GM23338 (cell line): ENCODE data around the gene KRT74. TPM values are rescaled to one million over a fixed set of nuclear protein-coding genes. Genes with fewer than 3 reads are reported as not detected.

ENCODE experiments used
- ATAC-seq: fragments of 200-7000 bp; cut with Tn5 transposase; 3 replicates; pipeline ENCODE4 v1.9.1; 2020
- DNase-seq: peaks from one replicate; pipeline ENCODE4 v3.0.0-alpha.2; 2015; ENCODE audit warnings: low spot score
- H2AFZ ChIP-seq: fragments of 200-600 bp; sonication (generic); 2 replicates; pipeline ENCODE4 v1.8.0; 2016; ENCODE audit warnings: antibody characterized with exemption, mild to moderate bottlenecking, moderate library complexity
- H3F3A ChIP-seq: fragments of 200-600 bp; sonication (generic); replicated peaks from 2 replicates; pipeline ENCODE4 v1.8.0; 2017; ENCODE audit warnings: antibody characterized with exemption, mixed run types, low read depth
- H3K27ac ChIP-seq: fragments of 200-600 bp; sonication (generic); 2 replicates; pipeline ENCODE4 v1.6.1; 2016; ENCODE audit warnings: low read depth
- H3K27me3 ChIP-seq: fragments of 200-600 bp; sonication (generic); 2 replicates; pipeline ENCODE4 v1.8.0; 2016; ENCODE audit warnings: mild to moderate bottlenecking, mixed run types, moderate library complexity; ENCODE audit not compliant: insufficient read depth
- H3K36me3 ChIP-seq: fragments of 200-600 bp; sonication (generic); 2 replicates; pipeline ENCODE4 v1.8.0; 2016; ENCODE audit warnings: mild to moderate bottlenecking; ENCODE audit not compliant: insufficient read depth
- H3K4me1 ChIP-seq: fragments of 200-600 bp; sonication (generic); 2 replicates; pipeline ENCODE4 v1.8.0; 2016; ENCODE audit warnings: mild to moderate bottlenecking, moderate library complexity; ENCODE audit not compliant: insufficient read depth
- H3K4me2 ChIP-seq: fragments of 200-600 bp; sonication (generic); 2 replicates; pipeline ENCODE4 v1.7.1; 2017; ENCODE audit warnings: mixed run types
- H3K4me3 ChIP-seq: fragments of 200-600 bp; sonication (generic); 2 replicates; pipeline ENCODE4 v1.6.1; 2016; ENCODE audit warnings: mixed run types
- H3K79me2 ChIP-seq: fragments of 200-600 bp; sonication (generic); replicated peaks from 2 replicates; pipeline ENCODE4 v1.8.0; 2017; ENCODE audit warnings: mild to moderate bottlenecking; ENCODE audit not compliant: insufficient read depth
- H3K9me2 ChIP-seq: fragments of 200-600 bp; sonication (generic); 2 replicates; pipeline ENCODE4 v1.8.0; 2017; ENCODE audit not compliant: insufficient read depth
- H4K20me1 ChIP-seq: fragments of 200-600 bp; sonication (generic); replicated peaks from 2 replicates; pipeline ENCODE4 v1.8.0; 2017; ENCODE audit warnings: mild to moderate bottlenecking; ENCODE audit not compliant: insufficient read depth
- H3K27ac Mint-ChIP-seq: 2 replicates; pipeline ENCODE4 v1.8.0; 2020; ENCODE audit warnings: inconsistent platforms, mild to moderate bottlenecking, moderate library complexity, mixed read lengths
- H3K27me3 Mint-ChIP-seq: 3 replicates; pipeline ENCODE4 v1.8.0; 2022; ENCODE audit warnings: low read depth, mild to moderate bottlenecking, moderate library complexity, mixed read lengths, inconsistent platforms; ENCODE audit not compliant: insufficient read depth, poor library complexity
- H3K36me3 Mint-ChIP-seq: 3 replicates; pipeline ENCODE4 v1.8.0; 2021; ENCODE audit warnings: low read depth, mild to moderate bottlenecking, inconsistent platforms, moderate library complexity, mixed read lengths
- H3K4me1 Mint-ChIP-seq: 3 replicates; pipeline ENCODE4 v1.8.0; 2020; ENCODE audit warnings: mild to moderate bottlenecking, inconsistent platforms, mixed read lengths
- H3K4me3 Mint-ChIP-seq: 3 replicates; pipeline ENCODE4 v1.8.0; 2021; ENCODE audit warnings: moderate library complexity, mild to moderate bottlenecking, inconsistent platforms, mixed read lengths
- H3K9me3 Mint-ChIP-seq: 3 replicates; pipeline ENCODE4 v1.8.0; 2020; ENCODE audit warnings: moderate library complexity, mild to moderate bottlenecking, inconsistent platforms, mixed read lengths
- CREB1 ChIP-seq: fragments of 250-450 bp; sonication (Bioruptor Pico); IDR thresholded peaks from 2 replicates; pipeline ENCODE4 v1.5.0; 2020; ENCODE audit warnings: low read depth, mild to moderate bottlenecking, moderate library complexity
- ETS1 ChIP-seq: IDR thresholded peaks from 2 replicates; pipeline ENCODE4 v1.6.1; 2016; ENCODE audit warnings: antibody characterized with exemption
- EZH2 ChIP-seq: fragments of 200-600 bp; sonication (generic); IDR thresholded peaks from one replicate; pipeline ENCODE4 v1.8.0; 2017; ENCODE audit warnings: antibody characterized with exemption, mild to moderate bottlenecking, low read depth; ENCODE audit not compliant: unreplicated experiment
- JUNB ChIP-seq: IDR thresholded peaks from one replicate; pipeline ENCODE4 v1.6.1; 2016; ENCODE audit warnings: antibody characterized with exemption; ENCODE audit not compliant: unreplicated experiment
- NANOG ChIP-seq: IDR thresholded peaks from 2 replicates; pipeline ENCODE4 v1.6.1; 2016; ENCODE audit warnings: antibody characterized with exemption, borderline replicate concordance
- STAT1 ChIP-seq: IDR thresholded peaks from one replicate; pipeline ENCODE4 v1.6.1; 2016; ENCODE audit warnings: antibody characterized with exemption; ENCODE audit not compliant: unreplicated experiment
- ZNF114 ChIP-seq: fragments of 250-450 bp; sonication (Bioruptor Pico); IDR thresholded peaks from 2 replicates; pipeline ENCODE4 v1.5.0; 2020; ENCODE audit warnings: mild to moderate bottlenecking, moderate library complexity
- ZNF331 ChIP-seq: fragments of 250-450 bp; sonication (Bioruptor Pico); IDR thresholded peaks from 2 replicates; pipeline ENCODE4 v1.5.0; 2020; ENCODE audit warnings: low read depth, mild to moderate bottlenecking, moderate library complexity
- ZNF462 ChIP-seq: fragments of 250-450 bp; sonication (Bioruptor Pico); IDR thresholded peaks from 2 replicates; pipeline ENCODE4 v1.5.0; 2020; ENCODE audit warnings: mild to moderate bottlenecking, moderate library complexity
- polyA plus RNA-seq: library from polyadenylated mRNA; unstranded; fragments of >200 nt; fragmentation: Nextera tagmentation; extraction: Ambion mirVana; gene quantifications from 2 replicates; pipeline ENCODE4 v1.2.1, GENCODE V29; 2016
- total RNA-seq: library from RNA; depleted of rRNA; stranded (reverse); fragments of >200 nt; shearing (Covaris generic); gene quantifications from 2 replicates; pipeline ENCODE4 v1.2.3, GENCODE V29; 2014
- TF ChIP-seq, protein P1 (sequence below), 2 experiments: fragments of 200-600 bp in 1 of 2; sonication (generic) in 1 of 2; conservative IDR thresholded peaks; 2 replicates each; pipeline versions ENCODE4 v1.5.1 to v1.6.1; 2016 to 2017; ENCODE audit warnings: antibody characterized with exemption in 2 of 2, low read depth in 2 of 2, mild to moderate bottlenecking in 2 of 2, moderate library complexity in 1 of 2

Gene KRT74
- total and polyA plus RNA-seq, 2 experiments from 2014 or later: not detected

DNA sequence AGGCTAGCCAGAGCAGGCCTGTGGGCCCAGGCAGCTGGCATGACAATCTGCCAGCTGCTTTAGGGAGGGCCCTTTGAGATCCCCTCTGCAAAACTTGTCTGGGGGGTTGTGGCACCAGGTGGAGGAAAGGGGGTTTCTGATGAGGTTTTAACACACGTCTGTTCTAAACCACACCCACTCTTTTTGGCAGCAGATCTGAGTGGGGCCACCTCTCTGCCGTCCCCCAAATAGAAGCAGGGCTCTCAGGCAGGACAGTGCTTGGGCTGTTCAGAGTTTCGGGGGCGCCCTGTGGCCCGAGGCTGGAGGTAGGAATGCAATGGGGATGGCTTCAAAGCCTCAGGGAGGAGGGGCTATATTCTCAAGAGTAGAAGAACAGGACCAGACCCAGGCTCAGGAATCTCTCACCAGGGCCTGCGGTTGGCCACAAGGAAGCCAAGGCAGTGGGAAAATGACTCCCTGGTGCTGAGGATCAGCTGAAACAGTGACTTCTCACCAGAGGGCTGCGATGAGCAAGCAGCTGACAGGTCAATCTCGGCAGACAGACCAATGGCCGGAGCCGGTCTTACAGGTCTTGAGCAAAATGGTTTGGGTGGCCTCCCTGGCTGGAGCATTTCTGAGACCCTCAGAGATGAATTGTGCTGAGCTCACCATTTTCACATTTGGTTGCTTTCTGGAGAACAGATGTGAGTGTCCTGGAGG, 51.9 kb downstream of the KRT74 start:
- no peaks in the 10 kb centered on the region for H3K27me3 ChIP-seq
- 0 out of 2 replicates have a peak, but pooled peaks cover 3% of the 10 kb centered on the region for H3K9me2 ChIP-seq
- no peaks in the 10 kb centered on the region for H3F3A ChIP-seq
- H3K36me3 ChIP-seq: no peaks in the 10 kb centered on the region
- H3K27ac ChIP-seq: no peak overlapping the region
- no peak overlapping the region for H3K4me2 ChIP-seq
- ATAC-seq (peak; percentile 46), DNase-seq (peak; percentile 8)
- H3K27me3 Mint-ChIP-seq: peaks cover 12% of the 10 kb centered on the region
- peaks cover 15% of the 10 kb centered on the region; the same call in 1 of the 3 replicates for H3K4me1 Mint-ChIP-seq
- no peak overlapping the region; the same call in 1 of the 2 replicates for H3K27ac Mint-ChIP-seq
- H3K4me3 Mint-ChIP-seq: no peak overlapping the region
- peak overlapping the region; percentile 18 for H2AFZ ChIP-seq
- TF ChIP-seq CREB1 (CRISPR knock-in tag) (no peak), EZH2 (no peak), NANOG (no peak), STAT1 (no peak), JUNB (no peak), ETS1 (no peak), ZNF331 (no peak), ZNF114 (CRISPR knock-in tag) (no peak)
- TF ChIP-seq, protein P1, sequence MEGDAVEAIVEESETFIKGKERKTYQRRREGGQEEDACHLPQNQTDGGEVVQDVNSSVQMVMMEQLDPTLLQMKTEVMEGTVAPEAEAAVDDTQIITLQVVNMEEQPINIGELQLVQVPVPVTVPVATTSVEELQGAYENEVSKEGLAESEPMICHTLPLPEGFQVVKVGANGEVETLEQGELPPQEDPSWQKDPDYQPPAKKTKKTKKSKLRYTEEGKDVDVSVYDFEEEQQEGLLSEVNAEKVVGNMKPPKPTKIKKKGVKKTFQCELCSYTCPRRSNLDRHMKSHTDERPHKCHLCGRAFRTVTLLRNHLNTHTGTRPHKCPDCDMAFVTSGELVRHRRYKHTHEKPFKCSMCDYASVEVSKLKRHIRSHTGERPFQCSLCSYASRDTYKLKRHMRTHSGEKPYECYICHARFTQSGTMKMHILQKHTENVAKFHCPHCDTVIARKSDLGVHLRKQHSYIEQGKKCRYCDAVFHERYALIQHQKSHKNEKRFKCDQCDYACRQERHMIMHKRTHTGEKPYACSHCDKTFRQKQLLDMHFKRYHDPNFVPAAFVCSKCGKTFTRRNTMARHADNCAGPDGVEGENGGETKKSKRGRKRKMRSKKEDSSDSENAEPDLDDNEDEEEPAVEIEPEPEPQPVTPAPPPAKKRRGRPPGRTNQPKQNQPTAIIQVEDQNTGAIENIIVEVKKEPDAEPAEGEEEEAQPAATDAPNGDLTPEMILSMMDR (conservative IDR thresholded peaks at IDR 0.05; ENCODE audit: low read depth in 2 of 2): no peak
- H3K4me3 ChIP-seq: no peak overlapping the region
- H3K4me1 ChIP-seq: no peaks in the 10 kb centered on the region
- no peaks in the 10 kb centered on the region for H4K20me1 ChIP-seq
- H3K9me3 Mint-ChIP-seq: no peaks in the 10 kb centered on the region
- H3K36me3 Mint-ChIP-seq: no peaks in the 10 kb centered on the region
- no peaks in the 10 kb centered on the region for H3K79me2 ChIP-seq

- no peaks in the 10 kb centered on the region for H3K36me3 Mint-ChIP-seq
- 0 out of 2 replicates have a peak, but pooled peaks cover 3% of the 10 kb centered on the region for H3K9me2 ChIP-seq
- H3K79me2 ChIP-seq: no peaks in the 10 kb centered on the region
- H3K4me2 ChIP-seq: no peak overlapping the region
- no peak overlapping the region for H3K4me3 Mint-ChIP-seq
- H3K27me3 ChIP-seq: no peaks in the 10 kb centered on the region
- DNase-seq: no peak
- no peak overlapping the region for H3K4me3 ChIP-seq
- H3K27ac ChIP-seq: no peak overlapping the region
- peaks cover 12% of the 10 kb centered on the region for H3K27me3 Mint-ChIP-seq
- no peaks in the 10 kb centered on the region for H3K4me1 ChIP-seq
- no peak overlapping the region for H3K27ac Mint-ChIP-seq
- no peaks in the 10 kb centered on the region for H3K36me3 ChIP-seq
- peak overlapping the region; percentile 18; the same call in 1 of the 2 replicates for H2AFZ ChIP-seq
- peaks cover 15% of the 10 kb centered on the region; the same call in 1 of the 3 replicates for H3K4me1 Mint-ChIP-seq
- H4K20me1 ChIP-seq: no peaks in the 10 kb centered on the region
- H3F3A ChIP-seq: no peaks in the 10 kb centered on the region
- ATAC-seq: peak; percentile 15; the same call in 2 of the 3 replicates
- no peaks in the 10 kb centered on the region for H3K9me3 Mint-ChIP-seq
- no peak for TF ChIP-seq ZNF462 (CRISPR knock-in tag)
These were observed 52.5 kb downstream of the KRT74 start for GRCh38 chr12:52521175-52521567.
